Natural killer cell treated with Interleukin-12 subunit alpha and Interleukin-12 subunit beta and Interleukin-15 and Interleukin-18, amount 100 ng/mL, for 72 hours (primary cell): ENCODE measurements around the gene E2F4. TPM values are rescaled to one million over a fixed set of nuclear protein-coding genes. Genes with fewer than 3 reads are reported as not detected.
A peak's percentile ranks its signal among the peaks of the same experiment; 100 is the strongest.

Experiments
- ATAC-seq, 2 donors: fragments of 150-1000 bp; cut with Tn5 transposase in 1 of 2; sonication (Bioruptor Pico), chemical (Tn5 transposase) in 1 of 2; 2 replicates each; pipeline ENCODE4 v1.10.0; 2021
- DNase-seq: peaks from one replicate; pipeline ENCODE4 v3.0.0; 2022; ENCODE audit warnings: low spot score
- H3K27ac Mint-ChIP-seq, 2 donors: 1 replicate in 1 of 2; 2 replicates in 1 of 2; pipeline ENCODE4 v1.8.0; 2022; ENCODE audit warnings: mixed read lengths in 2 of 2, mild to moderate bottlenecking in 1 of 2, moderate library complexity in 1 of 2
- H3K27me3 Mint-ChIP-seq, 2 donors: 1 replicate in 1 of 2; 2 replicates in 1 of 2; pipeline ENCODE4 v1.8.0; 2022; ENCODE audit warnings: mixed read lengths in 2 of 2
- H3K36me3 Mint-ChIP-seq: one replicate; pipeline ENCODE4 v1.8.0; 2022; ENCODE audit warnings: mixed read lengths
- H3K4me1 Mint-ChIP-seq, 2 donors: 1 replicate in 1 of 2; 2 replicates in 1 of 2; pipeline ENCODE4 v1.8.0; 2022; ENCODE audit warnings: low read depth in 2 of 2, mixed read lengths in 2 of 2, mild to moderate bottlenecking in 1 of 2
- H3K4me3 Mint-ChIP-seq: one replicate; pipeline ENCODE4 v1.8.0; 2022; ENCODE audit warnings: mixed read lengths
- H3K9me3 Mint-ChIP-seq: 2 replicates; pipeline ENCODE4 v1.8.0; 2022; ENCODE audit warnings: mixed read lengths
- total RNA-seq, 2 donors: library from RNA; stranded (reverse); gene quantifications; one replicate each; pipeline ENCODE4 v1.2.3, GENCODE V29; 2022

Gene E2F4
- total RNA-seq, 2 donors from 2014 or later, result 110 to 188 TPM

GRCh38 chr16:67248073-67248400 lies 56.1 kb downstream of the E2F4 start:
- H3K4me1 Mint-ChIP-seq, result peaks cover 40 to 41% of the 10 kb centered on the region in 2 donors
- peak overlapping the region; percentile 95 to 96 for H3K27ac Mint-ChIP-seq
- peaks cover 14% of the 10 kb centered on the region in 2 donors for H3K27me3 Mint-ChIP-seq
- no peaks in the 10 kb centered on the region for H3K36me3 Mint-ChIP-seq
- DNase-seq, result no peak
- ATAC-seq, result no peak
- H3K4me3 Mint-ChIP-seq, result peak overlapping the region; percentile 99
- H3K9me3 Mint-ChIP-seq, result no peaks in the 10 kb centered on the region

Other genes starting within 250 kb of the E2F4 start
- 1 to 10 TPM in 1 of 2 donors, not detected in 1; 1.6 TPM for gene CES3, start 230.9 kb upstream of the E2F4 start, total RNA-seq
- gene CES4A, start 203.6 kb upstream of the E2F4 start, total RNA-seq, result 1 to 10 TPM; 6.5 to 8.2 TPM
- gene CBFB, start 163.0 kb upstream of the E2F4 start, total RNA-seq, result 100 to 1,000 TPM; 128 to 161 TPM
- 10 to 100 TPM; 14.3 to 26.7 TPM for gene PHAF1, start 82.2 kb upstream of the E2F4 start, total RNA-seq
- 1 to 10 TPM; 3.3 to 3.8 TPM for gene B3GNT9, start 41.2 kb upstream of the E2F4 start, total RNA-seq
- 10 to 100 TPM; 38.5 to 51.2 TPM for gene TRADD, start 32.2 kb upstream of the E2F4 start, total RNA-seq
- 10 to 100 TPM; 15.3 to 16.8 TPM for gene FBXL8, start 32.2 kb upstream of the E2F4 start, total RNA-seq
- 10 to 100 TPM; 17.2 to 19.4 TPM for gene HSF4, start 27.4 kb upstream of the E2F4 start, total RNA-seq
- 10 to 100 TPM; 10.5 to 20.1 TPM for gene NOL3, start 21.6 kb upstream of the E2F4 start, total RNA-seq
- gene MATCAP1, start 8.2 kb upstream of the E2F4 start, total RNA-seq, result 10 to 100 TPM; 33.2 to 33.8 TPM
- gene EXOC3L1, start 2.0 kb upstream of the E2F4 start, total RNA-seq, result under 1 TPM in 1 of 2 donors, not detected in 1; 0.38 TPM
- gene ELMO3, start 7.0 kb downstream of the E2F4 start, total RNA-seq, result 10 to 100 TPM in 1 of 2 donors, 1 to 10 TPM in 1; 3.6 to 13.9 TPM
- 10 to 100 TPM; 55.1 to 56.1 TPM for gene TMEM208, start 35.0 kb downstream of the E2F4 start, total RNA-seq
- gene FHOD1, start 55.3 kb downstream of the E2F4 start, total RNA-seq, result 100 to 1,000 TPM; 156 to 160 TPM
- gene SLC9A5, start 56.8 kb downstream of the E2F4 start, total RNA-seq, result 1 to 10 TPM; 1.4 to 5.9 TPM
- gene PLEKHG4, start 87.4 kb downstream of the E2F4 start, total RNA-seq, result 1 to 10 TPM; 5.8 to 8.7 TPM
- under 1 TPM in 1 of 2 donors, not detected in 1; 0.67 TPM for gene KCTD19, start 134.6 kb downstream of the E2F4 start, total RNA-seq
- under 1 TPM in 1 of 2 donors, not detected in 1; 0.61 TPM for gene LRRC36, start 134.7 kb downstream of the E2F4 start, total RNA-seq
- under 1 TPM in 1 of 2 donors, not detected in 1; 0.31 TPM for gene TPPP3, start 201.3 kb downstream of the E2F4 start, total RNA-seq
- gene ZDHHC1, start 224.3 kb downstream of the E2F4 start, total RNA-seq, result 1 to 10 TPM; 1.6 to 2.0 TPM
- gene HSD11B2, start 239.0 kb downstream of the E2F4 start, total RNA-seq, result not detected